GM21528 (cell line): ENCODE measurements around the gene ETS2.

Experiments
- ATAC-seq: cut with Tn5 transposase; IDR thresholded peaks from one replicate; pipeline ENCODE4 v1.9.1; 2021; ENCODE audit warnings: mild to moderate bottlenecking, moderate library complexity; ENCODE audit not compliant: unreplicated experiment, low FRiP score

The ETS2 gene

DNA sequence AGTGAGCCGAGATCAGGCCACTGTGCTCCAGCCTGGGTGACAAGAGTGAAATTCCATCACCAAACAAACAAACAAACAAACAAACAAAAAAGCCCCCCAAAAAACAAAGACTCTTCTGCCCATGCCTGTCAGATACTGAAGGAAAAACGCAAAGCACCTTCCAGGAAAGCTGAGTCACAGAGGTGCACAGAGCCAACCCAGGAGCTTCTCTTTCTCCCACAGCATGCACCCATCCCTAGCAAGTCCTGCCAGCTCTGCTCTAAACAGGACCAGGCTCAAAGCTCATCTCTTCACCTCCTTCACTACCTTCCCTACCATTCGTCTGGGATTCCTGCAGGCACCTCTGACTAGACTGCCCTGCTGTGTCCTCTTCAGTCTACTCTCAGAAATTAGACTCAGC is 46.5 kb downstream of the ETS2 start:
- no peak for ATAC-seq

GRCh38 chr21:38852708-38853107 is 47.0 kb downstream of the ETS2 start:
- ATAC-seq = no peak

DNA sequence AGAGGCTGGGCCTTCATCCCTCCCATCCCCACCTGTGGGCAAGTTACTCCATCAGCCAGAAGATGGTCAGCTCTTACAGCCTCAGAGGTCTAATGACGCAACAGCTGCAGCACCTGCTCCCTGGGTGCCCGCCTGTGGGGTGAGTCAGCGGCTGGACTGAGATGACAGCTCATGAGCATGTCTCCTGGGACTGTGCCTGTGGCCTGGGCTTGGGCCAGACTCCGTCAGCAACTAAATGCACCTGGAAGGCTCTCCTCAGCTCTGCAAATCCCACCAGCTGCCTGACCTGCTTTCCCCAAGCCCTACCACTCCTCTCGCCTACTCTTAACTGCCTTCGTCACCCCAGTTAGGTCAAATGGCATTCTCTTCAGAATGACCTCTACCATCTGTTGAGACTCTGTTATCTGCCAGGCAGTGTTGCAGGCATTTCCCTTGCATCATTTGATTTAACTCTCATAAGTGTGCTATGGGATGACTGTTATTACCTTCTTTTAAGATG is 47.7 kb downstream of the ETS2 start:
- ATAC-seq = no peak

GRCh38 chr21:38857152-38857825 is 51.6 kb downstream of the ETS2 start:
- no peak for ATAC-seq

GRCh38 chr21:38858026-38858811 is 52.5 kb downstream of the ETS2 start:
- no peak for ATAC-seq

- ATAC-seq = no peak
Measured at GRCh38 chr21:38858812-38859205, 53.1 kb downstream of the ETS2 start.

DNA sequence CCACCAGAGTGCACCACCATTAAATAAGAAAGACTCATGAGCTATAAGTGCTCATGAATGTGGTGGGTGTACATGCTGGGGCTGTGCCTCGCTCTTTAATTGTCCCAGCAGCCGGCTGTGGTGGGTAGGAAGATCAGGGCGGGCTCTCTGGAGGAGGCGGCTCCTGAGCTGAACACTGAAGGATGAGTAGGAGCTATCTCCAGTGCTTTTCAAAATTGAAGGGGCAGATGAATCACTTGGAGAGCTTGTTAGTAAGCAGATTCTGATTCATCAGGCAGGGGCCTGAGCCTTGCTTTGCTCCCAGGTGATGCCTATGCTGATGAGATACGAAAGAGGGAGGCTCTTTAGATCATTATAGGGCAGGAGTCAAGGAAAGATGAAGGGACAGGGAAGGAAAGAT is 54.1 kb downstream of the ETS2 start:
- no peak for ATAC-seq

DNA sequence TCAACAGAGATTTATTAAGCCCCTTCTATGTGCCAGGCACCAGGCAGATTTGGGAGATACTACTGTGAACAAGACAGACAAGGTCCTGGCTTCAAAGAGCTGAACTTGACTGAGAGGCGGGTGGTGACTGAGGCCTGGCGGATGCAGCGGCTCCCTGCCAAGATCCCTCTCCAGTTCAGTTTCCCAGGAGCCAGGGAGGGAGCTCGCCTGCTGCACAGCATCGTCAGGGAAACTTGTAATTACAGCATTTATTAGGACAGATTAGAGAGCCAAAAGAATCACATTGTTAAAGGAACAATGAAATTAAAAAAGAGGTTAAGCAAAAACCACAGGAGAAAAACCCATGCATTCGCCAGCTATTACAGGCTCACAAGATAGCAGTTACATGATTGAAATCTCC is 55.3 kb downstream of the ETS2 start:
- ATAC-seq = no peak

GRCh38 chr21:38861989-38862683 is 56.4 kb downstream of the ETS2 start:
- ATAC-seq = peak; percentile 88

GRCh38 chr21:38863291-38863690 is 57.6 kb downstream of the ETS2 start:
- ATAC-seq = no peak

- no peak for ATAC-seq
Measured at GRCh38 chr21:38863843-38864363, 58.2 kb downstream of the ETS2 start.

DNA sequence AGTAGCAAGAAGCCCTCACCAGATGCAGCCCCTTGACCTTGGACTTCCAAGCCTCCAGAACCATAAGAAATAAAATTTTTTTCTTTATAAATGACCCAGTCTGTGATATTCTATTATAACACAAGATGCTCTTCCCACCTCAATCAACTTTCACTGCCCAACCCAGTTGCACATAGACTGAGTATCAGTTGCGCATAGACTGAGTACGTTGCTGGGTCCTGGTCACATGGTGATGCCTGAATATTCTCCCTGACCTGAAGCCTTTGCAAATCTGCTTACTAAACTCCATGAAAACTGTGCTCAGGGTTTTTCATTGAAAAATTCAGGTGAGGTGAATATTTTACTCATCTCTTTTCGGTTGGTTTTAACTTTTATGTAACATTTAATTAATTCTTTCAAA is 59.2 kb downstream of the ETS2 start:
- ATAC-seq = no peak

GRCh38 chr21:38869196-38869595 is 63.5 kb downstream of the ETS2 start:
- ATAC-seq = no peak

- ATAC-seq = no peak
Measured at GRCh38 chr21:38869946-38870345, 64.2 kb downstream of the ETS2 start.
